Esophagus (tissue), 2 donors: ENCODE data around the gene TCIRG1. TPM values are rescaled to one million over a fixed set of nuclear protein-coding genes. Genes with fewer than 3 reads are reported as not detected.

Experiments used
- H3K27ac ChIP-seq, 2 donors: one replicate each; pipeline ENCODE4 v1.5.1; 2013; ENCODE audit warnings: low read depth in 2 of 2, mild to moderate bottlenecking in 2 of 2, inconsistent platforms in 1 of 2, low read length in 1 of 2, moderate library complexity in 1 of 2
- H3K27me3 ChIP-seq, 2 donors: one replicate each; pipeline ENCODE4 v1.6.1; 2013; ENCODE audit warnings: low read length in 2 of 2, control low read depth in 1 of 2, mild to moderate bottlenecking in 1 of 2; ENCODE audit not compliant: insufficient read depth in 2 of 2, control insufficient read depth in 1 of 2
- H3K36me3 ChIP-seq, 2 donors: one replicate each; pipeline ENCODE4 v1.6.1; 2013; ENCODE audit warnings: low read length in 1 of 2; ENCODE audit not compliant: control insufficient read depth in 2 of 2, insufficient read depth in 2 of 2
- H3K4me1 ChIP-seq, 2 donors: one replicate each; pipeline ENCODE4 v1.6.1; 2013; ENCODE audit warnings: low read length in 1 of 2; ENCODE audit not compliant: control insufficient read depth in 2 of 2, insufficient read depth in 2 of 2
- H3K4me3 ChIP-seq, 2 donors: one replicate each; pipeline ENCODE4 v1.5.1; 2013; ENCODE audit warnings: low read length in 2 of 2, mild to moderate bottlenecking in 2 of 2, low read depth in 1 of 2, moderate library complexity in 1 of 2
- H3K9me3 ChIP-seq, 2 donors: one replicate each; pipeline ENCODE4 v1.6.1; 2013; ENCODE audit warnings: mild to moderate bottlenecking in 2 of 2, low read depth in 1 of 2, low read length in 1 of 2, moderate library complexity in 1 of 2; ENCODE audit not compliant: control insufficient read depth in 2 of 2, insufficient read depth in 1 of 2
- WGBS, 2 donors: extraction: QIAGEN DNeasy Blood & Tissue Kit; methylation state at CpG; one replicate each; pipeline ENCODE4 v1.1.7; 2013; 5-methylcytosine and 5-hydroxymethylcytosine counted together
- polyA plus RNA-seq, 2 donors: library from polyadenylated mRNA; stranded (reverse); fragments of 200-250 nt; gene quantifications; one replicate each; pipeline ENCODE4 v1.2.3, GENCODE V29; 2013
- donor health status: healthy with polysubstance abuse.
- donor health status: Bipolar disorder and iron deficiency.

TCIRG1 gene
- polyA plus RNA-seq, 2 donors, result 51.0 to 74.0 TPM

- no peaks in the 10 kb centered on the region for H3K9me3 ChIP-seq
- 66 to 67% methylated on average over 14 of the region's 14 CpGs for WGBS, 2 donors
- no peaks in the 10 kb centered on the region for H3K27me3 ChIP-seq
- peaks cover 0 to 27% of the 10 kb centered on the region in 2 donors for H3K36me3 ChIP-seq
- H3K27ac ChIP-seq, result peak overlapping the region; percentile 67 to 78
- H3K4me1 ChIP-seq, result peaks cover 12 to 29% of the 10 kb centered on the region in 2 donors
- H3K4me3 ChIP-seq, result no peak overlapping the region
Measured at GRCh38 chr11:68036717-68037239, 2.0 kb upstream of the TCIRG1 start.

GRCh38 chr11:68037411-68038225 lies 1.2 kb upstream of the TCIRG1 start:
- no peaks in the 10 kb centered on the region for H3K27me3 ChIP-seq
- H3K4me1 ChIP-seq, result peaks cover 12 to 27% of the 10 kb centered on the region in 2 donors
- WGBS, 2 donors, result 72 to 79% methylated on average over 20 of the region's 20 CpGs
- H3K4me3 ChIP-seq, result no peak overlapping the region
- peaks cover 0 to 30% of the 10 kb centered on the region in 2 donors for H3K36me3 ChIP-seq
- H3K9me3 ChIP-seq, result no peaks in the 10 kb centered on the region
- peak overlapping the region; percentile 67 to 84 for H3K27ac ChIP-seq

- H3K4me3 ChIP-seq, result peak overlapping the region; percentile 71 to 72
- H3K4me1 ChIP-seq, result peaks cover 12 to 23% of the 10 kb centered on the region in 2 donors
- no peaks in the 10 kb centered on the region for H3K9me3 ChIP-seq
- peaks cover 0 to 25% of the 10 kb centered on the region in 2 donors for H3K36me3 ChIP-seq
- 24 to 30% methylated on average over 13 of the region's 13 CpGs for WGBS, 2 donors
- H3K27ac ChIP-seq, result peak overlapping the region; percentile 83 to 84
- H3K27me3 ChIP-seq, result no peaks in the 10 kb centered on the region
Measured at GRCh38 chr11:68038226-68038717, 553 bp upstream of the TCIRG1 start.

- Histone ChIP-seq H3K36me3 (peaks cover 0 to 21% of the 10 kb centered on the region in 2 donors), H3K4me3 (peak overlapping the region; percentile 71 to 72), H3K9me3 (no peaks in the 10 kb centered on the region), H3K27me3 (no peaks in the 10 kb centered on the region), H3K27ac (peak overlapping the region; percentile 83 to 84), H3K4me1 (peaks cover 12 to 23% of the 10 kb centered on the region in 2 donors)
- WGBS, 2 donors, result 18 to 24% methylated on average over 10 of the region's 10 CpGs
Measured at GRCh38 chr11:68039526-68040086, 781 bp downstream of the TCIRG1 start.

- peaks cover 12 to 23% of the 10 kb centered on the region in 2 donors for H3K4me1 ChIP-seq
- no peaks in the 10 kb centered on the region for H3K27me3 ChIP-seq
- peaks cover 0 to 25% of the 10 kb centered on the region in 2 donors for H3K36me3 ChIP-seq
- no peaks in the 10 kb centered on the region for H3K9me3 ChIP-seq
- peak overlapping the region; percentile 46 to 71 for H3K4me3 ChIP-seq
- WGBS, 2 donors, result 6 to 16% methylated on average over 22 of the region's 22 CpGs
- peak overlapping the region; percentile 78 to 82 for H3K27ac ChIP-seq
Measured at GRCh38 chr11:68040101-68040956, 1.5 kb downstream of the TCIRG1 start.

GRCh38 chr11:68040957-68041591 lies 2.2 kb downstream of the TCIRG1 start:
- Histone ChIP-seq H3K27ac (peak overlapping the region; percentile 78 to 82), H3K4me3 (peak overlapping the region; percentile 46 to 71), H3K4me1 (peaks cover 12 to 23% of the 10 kb centered on the region in 2 donors), H3K27me3 (no peaks in the 10 kb centered on the region), H3K9me3 (no peaks in the 10 kb centered on the region), H3K36me3 (peaks cover 0 to 29% of the 10 kb centered on the region in 2 donors)
- WGBS, 2 donors, result 68 to 77% methylated on average over 22 to 23 of the region's 23 CpGs

GRCh38 chr11:68041617-68042218 lies 2.9 kb downstream of the TCIRG1 start:
- Histone ChIP-seq H3K9me3 (no peaks in the 10 kb centered on the region), H3K4me1 (peaks cover 12 to 18% of the 10 kb centered on the region in 2 donors), H3K27me3 (no peaks in the 10 kb centered on the region), H3K27ac (no peak overlapping the region), H3K36me3 (peaks cover 0 to 23% of the 10 kb centered on the region in 2 donors), H3K4me3 (no peak overlapping the region)
- 71 to 84% methylated on average over 12 of the region's 12 CpGs for WGBS, 2 donors

GRCh38 chr11:68042219-68043028 lies 3.6 kb downstream of the TCIRG1 start:
- Histone ChIP-seq H3K4me1 (peaks cover 12 to 17% of the 10 kb centered on the region in 2 donors), H3K4me3 (no peak overlapping the region), H3K36me3 (peaks cover 0 to 22% of the 10 kb centered on the region in 2 donors), H3K9me3 (no peaks in the 10 kb centered on the region), H3K27me3 (no peaks in the 10 kb centered on the region), H3K27ac (no peak overlapping the region)
- WGBS, 2 donors, result 82 to 91% methylated on average over 24 to 27 of the region's 27 CpGs
